H1 (cell line): ENCODE results near the gene LMOD2. TPM values are rescaled to one million over a fixed set of nuclear protein-coding genes. Genes with fewer than 3 reads are reported as not detected.

Source experiments
- CTCF ChIA-PET: fragments of 300-600 bp; sonication (Branson Sonifier 250); formaldehyde crosslinking; loops from one replicate; lab custom pipeline; 2021; ENCODE audit not compliant: partially characterized antibody; lab: Charles Lee
- POLR2A ChIA-PET: fragments of 300-600 bp; sonication (Branson Sonifier 250); formaldehyde crosslinking; loops from one replicate; lab custom pipeline; 2021; ENCODE audit warnings: inconsistent platforms; ENCODE audit not compliant: partially characterized antibody; lab: Charles Lee
- DNase-seq, 2 experiments: peaks; one replicate each; pipeline versions ENCODE4 v3.0.0 to v3.0.0-alpha.2; 2010 to 2022; ENCODE audit warnings: low spot score in 2 of 2, low read depth in 1 of 2, mixed read lengths in 1 of 2
- FAIRE-seq: peaks from 2 replicates; lab custom pipeline; 2011; peaks lifted over from hg19 to GRCh38; lab: Jason Lieb, UNC
- H2AFZ ChIP-seq: 2 replicates; pipeline ENCODE4 v1.8.1; 2012; ENCODE audit warnings: low read length, inconsistent platforms
- H2AK5ac ChIP-seq: 2 replicates; pipeline ENCODE4 v1.6.1; 2013; ENCODE audit warnings: low read depth, low read length
- H2BK120ac ChIP-seq: replicated peaks from 2 replicates; pipeline ENCODE3; 2013; ENCODE audit warnings: low read depth, low read length, inconsistent platforms
- H2BK12ac ChIP-seq: 2 replicates; pipeline ENCODE4 v1.6.1; 2013; ENCODE audit warnings: low read depth, low read length
- H2BK15ac ChIP-seq: 2 replicates; pipeline ENCODE4 v1.6.1; 2013; ENCODE audit warnings: low read length
- H2BK20ac ChIP-seq: 2 replicates; pipeline ENCODE4 v1.6.1; 2013; ENCODE audit warnings: low read length
- H2BK5ac ChIP-seq: 2 replicates; pipeline ENCODE4 v1.6.1; 2013; ENCODE audit warnings: low read depth, low read length
- H3K14ac ChIP-seq: 2 replicates; pipeline ENCODE4 v1.6.1; 2013; ENCODE audit warnings: inconsistent platforms; ENCODE audit not compliant: insufficient read length
- H3K18ac ChIP-seq: 2 replicates; pipeline ENCODE4 v1.6.1; 2013; ENCODE audit warnings: low read length; ENCODE audit errors: extremely low read depth
- H3K23ac ChIP-seq: 2 replicates; pipeline ENCODE4 v1.6.1; 2013; ENCODE audit warnings: inconsistent platforms; ENCODE audit not compliant: insufficient read length
- H3K23me2 ChIP-seq: 2 replicates; pipeline ENCODE4 v1.6.1; 2013; ENCODE audit warnings: low read depth, low read length
- H3K27ac ChIP-seq: 2 replicates; pipeline ENCODE4 v1.6.1; 2011; ENCODE audit warnings: low read depth, low read length, inconsistent platforms
- H3K27me3 ChIP-seq, 4 experiments: replicated peaks in 1 of 4; 1 replicate in 1 of 4; 2 replicates in 3 of 4; pipeline versions ENCODE4 v1.6.1 to v1.8.1; 2011 to 2013; ENCODE audit warnings: low read length in 3 of 4, mild to moderate bottlenecking in 3 of 4, inconsistent platforms in 2 of 4, mixed read lengths in 2 of 4, moderate library complexity in 1 of 4; ENCODE audit not compliant: control insufficient read depth in 3 of 4, insufficient read depth in 3 of 4; ENCODE audit errors: extremely low read depth in 1 of 4
- H3K36me3 ChIP-seq, 4 experiments: 2 replicates each; pipeline versions ENCODE4 v1.6.1 to v1.8.1; 2011 to 2013; ENCODE audit warnings: mild to moderate bottlenecking in 4 of 4, low read length in 3 of 4, moderate library complexity in 2 of 4, control low read depth in 1 of 4, inconsistent platforms in 1 of 4; ENCODE audit not compliant: insufficient read depth in 4 of 4, control insufficient read depth in 2 of 4
- H3K4ac ChIP-seq: replicated peaks from 2 replicates; pipeline ENCODE3; 2013; ENCODE audit warnings: low read length, low read depth, mixed read lengths, inconsistent platforms; ENCODE audit not compliant: insufficient read length
- H3K4me1 ChIP-seq, 4 experiments: replicated peaks in 1 of 4; 1 replicate in 1 of 4; 2 replicates in 3 of 4; pipeline versions ENCODE4 v1.6.1 to v1.8.1; 2011 to 2013; ENCODE audit warnings: low read length in 3 of 4, inconsistent platforms in 2 of 4, mixed read lengths in 1 of 4; ENCODE audit not compliant: insufficient read depth in 4 of 4, control insufficient read depth in 3 of 4
- H3K4me2 ChIP-seq, 2 experiments: 2 replicates each; pipeline versions ENCODE4 v1.6.1 to v1.8.1; 2011 to 2013; ENCODE audit warnings: low read depth in 2 of 2, low read length in 2 of 2, control low read depth in 1 of 2, inconsistent platforms in 1 of 2, mild to moderate bottlenecking in 1 of 2; ENCODE audit not compliant: insufficient read depth in 1 of 2
- H3K4me3 ChIP-seq, 4 experiments: fragments of 200-600, 300-600 bp in 1 of 4; sonication (generic), shearing (Covaris generic), sonication (Bioruptor Twin) in 1 of 4; 2 replicates each; pipeline versions ENCODE4 v1.5.1 to v1.8.1; 2011 to 2016; ENCODE audit warnings: low read length in 4 of 4, low read depth in 3 of 4, control low read depth in 2 of 4, inconsistent platforms in 2 of 4, mild to moderate bottlenecking in 2 of 4, mixed read lengths in 1 of 4, moderate library complexity in 1 of 4; ENCODE audit not compliant: insufficient read depth in 2 of 4; ENCODE audit errors: extremely low read depth in 1 of 4
- H3K56ac ChIP-seq: replicated peaks from 2 replicates; pipeline ENCODE3; 2013; ENCODE audit warnings: low read depth, mild to moderate bottlenecking, mixed read lengths, low read length, inconsistent platforms; ENCODE audit not compliant: insufficient read length
- H3K79me1 ChIP-seq: 2 replicates; pipeline ENCODE4 v1.6.1; 2013; ENCODE audit warnings: low read depth, low read length, control low read depth
- H3K79me2 ChIP-seq, 2 experiments: 2 replicates each; pipeline versions ENCODE4 v1.6.1 to v1.8.1; 2012 to 2013; ENCODE audit warnings: low read length in 2 of 2, mild to moderate bottlenecking in 2 of 2, inconsistent platforms in 1 of 2; ENCODE audit not compliant: insufficient read depth in 2 of 2, control insufficient read depth in 1 of 2
- H3K9ac ChIP-seq, 4 experiments: replicated peaks in 1 of 4; 1 replicate in 1 of 4; 2 replicates in 3 of 4; pipeline versions ENCODE4 v1.6.1 to v1.8.1; 2011 to 2013; ENCODE audit warnings: low read depth in 3 of 4, low read length in 3 of 4, control low read depth in 2 of 4, mild to moderate bottlenecking in 2 of 4, moderate library complexity in 2 of 4, inconsistent platforms in 1 of 4; ENCODE audit errors: extremely low read depth in 1 of 4
- H3K9me3 ChIP-seq, 2 experiments: 2 replicates each; pipeline versions ENCODE4 v1.6.1 to v1.8.1; 2012 to 2013; ENCODE audit warnings: mild to moderate bottlenecking in 2 of 2, moderate library complexity in 2 of 2, control low read depth in 1 of 2, inconsistent platforms in 1 of 2, low read depth in 1 of 2, low read length in 1 of 2, mixed read lengths in 1 of 2; ENCODE audit not compliant: insufficient read depth in 2 of 2
- H4K20me1 ChIP-seq, 2 experiments: replicated peaks in 1 of 2; 2 replicates each; pipeline versions ENCODE3 to v1.8.1; 2011 to 2013; ENCODE audit warnings: inconsistent platforms in 2 of 2, low read length in 2 of 2, mild to moderate bottlenecking in 1 of 2; ENCODE audit not compliant: insufficient read depth in 2 of 2, control insufficient read depth in 1 of 2
- H4K5ac ChIP-seq: 2 replicates; pipeline ENCODE4 v1.6.1; 2013; ENCODE audit warnings: low read length, low read depth, mixed read lengths, inconsistent platforms; ENCODE audit not compliant: insufficient read length
- H4K8ac ChIP-seq: 2 replicates; pipeline ENCODE4 v1.8.0; 2013; ENCODE audit warnings: mild to moderate bottlenecking, moderate library complexity, low read length, inconsistent platforms; ENCODE audit not compliant: insufficient read depth; ENCODE audit errors: extremely low read depth
- H4K91ac ChIP-seq: replicated peaks from 2 replicates; pipeline ENCODE3; 2013; ENCODE audit warnings: low read length, mixed read lengths, inconsistent platforms; ENCODE audit not compliant: insufficient read length
- E2F6 ChIP-seq: IDR thresholded peaks from 2 replicates; pipeline ENCODE4 v1.6.1; 2012; ENCODE audit warnings: inconsistent platforms
- WGBS, 2 experiments: shearing (Covaris generic) in 1 of 2; methylation state at CpG; one replicate each; pipeline versions ENCODE4 v1.1.6 to v1.1.7; 2013 to 2015; ENCODE audit warnings: low lambda C conversion rate in 2 of 2, mixed read lengths in 2 of 2, inconsistent platforms in 1 of 2, low coverage in 1 of 2, missing lambda C conversion rate in 1 of 2; ENCODE audit not compliant: insufficient replicate concordance in 2 of 2, insufficient coverage in 1 of 2, insufficient read length in 1 of 2; ENCODE audit errors: extremely low coverage in 1 of 2, missing lambda C conversion rate in 1 of 2; 5-methylcytosine and 5-hydroxymethylcytosine counted together
- polyA plus RNA-seq, 7 experiments: library from polyadenylated mRNA; depleted of rRNA in 3 of 7; stranded (reverse) in 5 of 7; unstranded in 2 of 7; fragments of >200 nt in 5 of 7; fragments of 200-250 nt in 2 of 7; gene quantifications; 1 replicate in 5 of 7; 2 replicates in 1 of 7; 4 replicates in 1 of 7; pipeline versions ENCODE4 v1.2.1 to v1.2.3, GENCODE V29; 2011 to 2013; ENCODE audit warnings: missing spikeins in 2 of 7, mixed read lengths in 2 of 7
- total RNA-seq: library from RNA; stranded (reverse); fragmentation: NEBNext Ultra II Directional; extraction: Animal tissue kit (Norgen Biotek cat#: 25700); gene quantifications from 2 replicates; pipeline ENCODE4 v1.2.1, GENCODE V29; 2021

The LMOD2 gene
- total and polyA plus RNA-seq, 2 of the 8 experiments (the other 6 are each of a cell fraction or from before 2014, with no cell fraction given), result 0.03 to 0.22 TPM

- no peak for TF ChIP-seq E2F6
- Histone ChIP-seq H3K79me2 (no peaks in the 10 kb centered on the region), H3K14ac (no peak overlapping the region), H3K23me2 (no peaks in the 10 kb centered on the region), H4K20me1 (no peaks in the 10 kb centered on the region), H2BK120ac (no peak overlapping the region), H3K4me3 (no peak overlapping the region), H3K36me3 (no peaks in the 10 kb centered on the region), H3K18ac (no peak overlapping the region), H3K56ac (no peak overlapping the region), H2BK5ac (no peak overlapping the region), H3K23ac (no peak overlapping the region), H3K4me2 (0 out of 4 replicates have a peak overlapping the region, but pooled peaks of 1 of the 2 experiments have one; percentile 3), H2BK12ac (no peak overlapping the region), H3K9me3 (no peaks in the 10 kb centered on the region), H4K8ac (no peak overlapping the region), H3K27ac (no peak overlapping the region), H3K4me1 (peaks cover 3 to 13% (median 9%) of the 10 kb centered on the region in 4 experiments; a peak in 6 of 7 replicates), H3K79me1 (no peaks in the 10 kb centered on the region), H3K4ac (no peak overlapping the region), H4K91ac (no peak overlapping the region), H2BK20ac (no peak overlapping the region), H3K27me3 (no peaks in the 10 kb centered on the region), H2AK5ac (no peak overlapping the region), H4K5ac (no peak overlapping the region), H2BK15ac (no peak overlapping the region), H3K9ac (no peak overlapping the region), H2AFZ (peak overlapping the region; percentile 70; the same call in 1 of the 2 replicates)
- ChIA-PET CTCF (interaction anchor here (0.8 to 4.7 kb wide), 4 partner anchors 9 to 35 kb away, joined by 3 to 33 read pairs (median 4); partner anchors contain the start of gene LMOD2), POLR2A (no interaction called here)
- no peak for FAIRE-seq
- 87% methylated on average over 7 of the region's 7 CpGs; no CpG with 5 or more reads in 1 of the 2 experiments for WGBS, 2 experiments
- DNase-seq, result no peak
Measured at GRCh38 chr7:123647106-123647730, 8.4 kb upstream of the LMOD2 start.
